ENCODE results near the gene FOSL1. TPM values are rescaled to one million over a fixed set of nuclear protein-coding genes. Genes with fewer than 3 reads are reported as not detected.

FOSL1 gene
- total RNA-seq, 4 donors from 2014 or later, result 1.3 to 3.3 (median 1.4) TPM; not detected in 1

DNA sequence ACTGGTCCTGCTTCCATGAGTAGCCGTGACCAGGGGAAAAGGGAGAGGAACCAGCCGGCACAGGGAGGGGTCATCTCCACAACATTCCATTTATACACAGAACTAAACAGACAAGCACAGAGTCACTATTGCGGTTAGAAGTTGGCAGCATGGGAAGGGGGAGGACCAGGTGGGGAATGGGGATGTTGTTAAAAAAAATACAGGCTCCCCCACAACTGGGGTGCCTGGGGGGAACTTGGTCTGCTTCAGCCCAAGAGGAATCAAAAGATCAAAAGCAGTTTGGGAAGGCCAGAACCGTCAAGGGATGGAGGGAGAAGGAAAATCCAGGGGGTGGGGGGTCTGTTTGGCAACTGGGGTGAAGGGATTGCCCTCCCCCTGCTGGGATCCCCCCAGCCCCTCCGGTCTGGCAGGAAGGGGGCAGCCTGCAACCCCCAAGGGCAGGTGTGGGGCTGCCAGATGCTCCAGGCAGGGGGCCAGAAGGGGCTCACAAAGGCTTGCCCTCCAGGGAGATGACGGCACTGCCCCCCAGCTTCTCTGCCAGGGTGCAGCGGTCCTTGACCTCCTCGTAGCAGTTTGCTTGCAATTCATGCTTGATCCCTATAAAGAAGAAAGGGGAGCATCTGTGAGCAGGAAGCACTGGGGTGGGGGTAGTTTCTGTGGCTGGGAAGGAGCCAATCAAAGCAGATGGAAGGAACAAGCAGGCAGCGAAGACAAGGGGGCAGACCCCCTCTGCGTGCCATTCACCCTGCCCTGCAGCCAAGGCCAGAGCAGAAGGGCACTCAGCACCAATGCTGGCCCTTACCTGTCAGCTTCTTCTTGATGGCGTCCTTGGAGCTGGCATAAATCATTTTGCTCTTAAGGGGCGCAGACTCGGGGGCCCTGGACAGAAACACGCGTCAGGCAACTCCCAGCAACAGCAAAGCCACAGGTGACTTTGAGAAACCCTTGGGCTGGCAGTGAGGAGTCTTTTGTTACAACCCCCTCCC lies 45.0 kb downstream of the FOSL1 start:
- WGBS, 2 donors, result 73 to 76% methylated on average over 15 of the region's 15 CpGs
- Histone ChIP-seq H3K36me3 (peaks cover 2 to 62% (median 28%) of the 10 kb centered on the region in 3 donors), H3K4me1 (peaks cover 0 to 43% (median 13%) of the 10 kb centered on the region in 4 donors), H3K4me3 (no peak overlapping the region), H3K9me3 (peaks cover 0 to 9% (median 0%) of the 10 kb centered on the region in 4 donors), H3K27me3 (no peaks in the 10 kb centered on the region), H3K27ac (peak overlapping the region in 1 of 4 donors; percentile 41)
- TF ChIP-seq, protein P1, sequence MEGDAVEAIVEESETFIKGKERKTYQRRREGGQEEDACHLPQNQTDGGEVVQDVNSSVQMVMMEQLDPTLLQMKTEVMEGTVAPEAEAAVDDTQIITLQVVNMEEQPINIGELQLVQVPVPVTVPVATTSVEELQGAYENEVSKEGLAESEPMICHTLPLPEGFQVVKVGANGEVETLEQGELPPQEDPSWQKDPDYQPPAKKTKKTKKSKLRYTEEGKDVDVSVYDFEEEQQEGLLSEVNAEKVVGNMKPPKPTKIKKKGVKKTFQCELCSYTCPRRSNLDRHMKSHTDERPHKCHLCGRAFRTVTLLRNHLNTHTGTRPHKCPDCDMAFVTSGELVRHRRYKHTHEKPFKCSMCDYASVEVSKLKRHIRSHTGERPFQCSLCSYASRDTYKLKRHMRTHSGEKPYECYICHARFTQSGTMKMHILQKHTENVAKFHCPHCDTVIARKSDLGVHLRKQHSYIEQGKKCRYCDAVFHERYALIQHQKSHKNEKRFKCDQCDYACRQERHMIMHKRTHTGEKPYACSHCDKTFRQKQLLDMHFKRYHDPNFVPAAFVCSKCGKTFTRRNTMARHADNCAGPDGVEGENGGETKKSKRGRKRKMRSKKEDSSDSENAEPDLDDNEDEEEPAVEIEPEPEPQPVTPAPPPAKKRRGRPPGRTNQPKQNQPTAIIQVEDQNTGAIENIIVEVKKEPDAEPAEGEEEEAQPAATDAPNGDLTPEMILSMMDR (IDR thresholded peaks at IDR 0.05), result no peak
- TF ChIP-seq POLR2A (IDR thresholded peaks at IDR 0.05) (no peak), EP300 (IDR thresholded peaks at IDR 0.05) (no peak)
- DNase-seq (ENCODE audit: low spot score in 2 of 2), result no peak

DNA sequence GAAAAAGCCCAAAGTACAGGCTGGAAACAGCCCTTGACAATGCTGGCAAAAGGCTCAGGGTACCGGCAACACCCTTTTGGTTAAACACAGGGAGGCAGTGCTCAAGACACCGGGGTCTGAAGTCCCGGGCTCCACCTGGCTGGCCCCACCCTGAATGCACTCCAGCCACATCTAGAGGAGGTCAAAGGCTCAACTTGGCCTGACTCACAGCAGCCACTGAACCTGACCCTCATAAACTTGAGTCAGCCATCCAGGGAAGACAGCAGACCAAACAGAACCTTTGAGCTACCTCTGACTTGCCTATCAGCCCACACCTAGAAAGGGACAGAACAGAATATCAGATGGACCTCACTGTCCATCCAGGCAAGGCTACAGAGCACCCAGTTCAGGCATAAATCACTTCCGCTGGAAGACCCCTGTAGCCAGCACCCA lies 46.0 kb downstream of the FOSL1 start:
- Histone ChIP-seq H3K27me3 (no peaks in the 10 kb centered on the region), H3K36me3 (peaks cover 2 to 64% (median 28%) of the 10 kb centered on the region in 3 donors), H3K27ac (no peak overlapping the region), H3K4me1 (peaks cover 0 to 38% (median 11%) of the 10 kb centered on the region in 4 donors), H3K4me3 (no peak overlapping the region), H3K9me3 (peaks cover 0 to 9% (median 0%) of the 10 kb centered on the region in 4 donors)
- no peak for DNase-seq (ENCODE audit: low spot score in 2 of 2)
- WGBS, 2 donors, result 87 to 98% methylated on average over 4 of the region's 4 CpGs
- TF ChIP-seq EP300 (IDR thresholded peaks at IDR 0.05) (no peak), POLR2A (IDR thresholded peaks at IDR 0.05) (no peak)
- TF ChIP-seq, protein P1 (IDR thresholded peaks at IDR 0.05), result no peak

- 77 to 94% methylated on average over 6 of the region's 6 CpGs for WGBS, 2 donors
- peak overlapping the region in 1 of 4 donors; percentile 46 for H3K27ac ChIP-seq
- peaks cover 2 to 64% (median 28%) of the 10 kb centered on the region in 3 donors for H3K36me3 ChIP-seq
- H3K27me3 ChIP-seq, result no peaks in the 10 kb centered on the region
- no peak for TF ChIP-seq POLR2A (IDR thresholded peaks at IDR 0.05)
- TF ChIP-seq, protein P1 (IDR thresholded peaks at IDR 0.05), result no peak
- TF ChIP-seq EP300 (IDR thresholded peaks at IDR 0.05), result no peak
- no peak overlapping the region for H3K4me3 ChIP-seq
- peaks cover 0 to 9% (median 0%) of the 10 kb centered on the region in 4 donors for H3K9me3 ChIP-seq
- peaks cover 0 to 31% (median 11%) of the 10 kb centered on the region in 4 donors for H3K4me1 ChIP-seq
- DNase-seq (ENCODE audit: low spot score in 2 of 2), result no peak
Observed at GRCh38 chr11:65853246-65853979, 46.8 kb downstream of the FOSL1 start.

DNA sequence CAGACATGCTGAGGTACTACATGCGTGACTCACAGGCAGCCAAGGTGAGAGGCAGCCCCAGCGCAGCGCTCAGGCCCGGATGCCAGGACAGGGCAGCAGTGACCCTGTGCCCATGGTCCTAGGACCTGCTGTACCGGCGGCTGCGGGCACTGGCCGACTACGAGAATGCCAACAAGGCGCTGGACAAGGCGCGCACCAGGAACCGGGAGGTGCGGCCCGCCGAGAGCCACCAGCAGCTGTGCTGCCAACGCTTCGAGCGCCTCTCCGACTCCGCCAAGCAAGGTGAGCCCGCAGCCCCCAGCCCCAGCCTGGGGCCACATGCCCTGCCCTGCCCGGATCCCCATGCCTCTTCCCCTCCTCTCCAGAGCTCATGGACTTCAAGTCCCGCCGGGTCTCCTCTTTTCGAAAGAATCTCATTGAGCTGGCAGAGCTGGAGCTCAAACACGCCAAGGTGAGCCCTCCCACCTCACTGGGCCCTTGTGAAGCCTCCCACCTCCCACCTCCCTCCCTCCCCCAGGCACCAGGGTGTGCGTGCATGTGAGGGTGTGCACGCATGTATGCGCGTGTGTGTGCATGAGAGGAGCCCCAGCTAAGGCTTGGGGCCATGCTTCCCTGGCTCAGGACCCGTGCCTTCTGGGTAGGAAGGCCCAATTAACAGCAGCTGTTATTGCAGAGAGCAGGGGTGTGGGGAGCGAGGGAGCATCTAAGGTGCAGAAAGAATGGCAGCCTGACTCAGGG lies 47.5 kb downstream of the FOSL1 start:
- no peaks in the 10 kb centered on the region for H3K27me3 ChIP-seq
- no peak overlapping the region for H3K4me3 ChIP-seq
- peaks cover 0 to 31% (median 11%) of the 10 kb centered on the region in 4 donors for H3K4me1 ChIP-seq
- peaks cover 2 to 64% (median 28%) of the 10 kb centered on the region in 3 donors for H3K36me3 ChIP-seq
- H3K27ac ChIP-seq, result no peak overlapping the region
- TF ChIP-seq EP300 (IDR thresholded peaks at IDR 0.05), result no peak
- TF ChIP-seq, protein P1 (IDR thresholded peaks at IDR 0.05), result no peak
- no peak for TF ChIP-seq POLR2A (IDR thresholded peaks at IDR 0.05)
- no peak for DNase-seq (ENCODE audit: low spot score in 2 of 2)
- 92% methylated on average over 31 to 33 of the region's 33 CpGs for WGBS, 2 donors
- H3K9me3 ChIP-seq, result peaks cover 0 to 9% (median 0%) of the 10 kb centered on the region in 4 donors

Measured in tibial nerve (tissue), 4 donors.